Ovary (tissue), 10 donors: ENCODE data around the gene PRSS8. TPM values are rescaled to one million over a fixed set of nuclear protein-coding genes. Genes with fewer than 3 reads are reported as not detected.

ENCODE experiments used
- DNase-seq, 5 donors: peaks; one replicate each; pipeline ENCODE4 v3.0.0-alpha.2; 2019 to 2020
- H3K27ac ChIP-seq, 2 donors: fragments of 200-600 bp; one replicate each; pipeline versions ENCODE4 v1.5.1 to v1.8.0; 2019 to 2022
- H3K27me3 ChIP-seq: fragments of 200-600 bp; one replicate; pipeline ENCODE4 v1.8.0; 2022
- H3K36me3 ChIP-seq: fragments of 200-600 bp; sonication (generic); one replicate; pipeline ENCODE4 v1.5.1; 2019
- H3K4me1 ChIP-seq: one replicate; pipeline ENCODE4 v1.8.1; 2013; ENCODE audit warnings: mild to moderate bottlenecking, moderate library complexity; ENCODE audit not compliant: insufficient read depth
- H3K4me3 ChIP-seq: fragments of 200-600 bp; sonication (generic); one replicate; pipeline ENCODE4 v1.5.1; 2017
- H3K9me3 ChIP-seq, 2 donors: fragments of 200-600 bp in 1 of 2; sonication (generic) in 1 of 2; one replicate each; pipeline versions ENCODE4 v1.5.1 to v1.8.1; 2013 to 2019; ENCODE audit warnings: mild to moderate bottlenecking in 1 of 2, moderate library complexity in 1 of 2
- CTCF ChIP-seq, 3 donors: fragments of 450-650 bp in 2 of 3; fragments of 200-600 bp in 1 of 3; IDR thresholded peaks; one replicate each; pipeline versions ENCODE4 v1.5.1 to v1.8.0; 2016 to 2022; ENCODE audit warnings: antibody characterized with exemption in 3 of 3, mild to moderate bottlenecking in 1 of 3
- EP300 ChIP-seq: sonication (generic); formaldehyde crosslinking; IDR thresholded peaks from one replicate; pipeline ENCODE4 v1.6.1; 2017; ENCODE audit warnings: antibody characterized with exemption
- POLR2A ChIP-seq: fragments of 450-650 bp; IDR thresholded peaks from one replicate; pipeline ENCODE4 v1.6.1; 2017; ENCODE audit warnings: antibody characterized with exemption, mild to moderate bottlenecking, moderate library complexity
- WGBS, 3 donors: extraction: QIAGEN DNeasy Blood & Tissue Kit in 1 of 3; methylation state at CpG; one replicate each; pipeline versions ENCODE4 v1.1.5 to v1.1.7; 2013 to 2017; 5-methylcytosine and 5-hydroxymethylcytosine counted together
- intact Hi-C, 4 donors: fragments of 100-400 bp; cut with DNase I; formaldehyde crosslinking; loops; one replicate each; pipeline versions ENCODE4 v1.11.0 to v1.15.1; 2022 to 2023
- long read RNA-seq, 3 donors: library from polyadenylated mRNA in 2 of 3; unstranded in 2 of 3; transcript quantifications; one replicate each; pipeline ENCODE4 v2.0.0 and lab custom pipeline, GENCODE V29; 2021 to 2026
- polyA plus RNA-seq, 2 donors: library from polyadenylated mRNA; stranded (reverse); fragments of 200-250 nt in 1 of 2; fragments of 350-450 nt in 1 of 2; fragmentation: Illumina TruSeq in 1 of 2; extraction: RNeasy Lipid Tissue Mini Kit (QIAGEN cat#74804) in 1 of 2; gene quantifications; one replicate each; pipeline ENCODE4 v1.2.3, GENCODE V29; 2013 to 2014
- total RNA-seq, 7 donors: library from RNA; depleted of rRNA in 2 of 7; stranded (reverse); fragments of >200 nt in 2 of 7; fragmentation: NEBNext Ultra II Directional in 3 of 7; extraction: Animal tissue kit (Norgen Biotek cat#: 25700) in 3 of 7; gene quantifications; one replicate each; pipeline versions ENCODE4 v1.1.0 to v1.2.4, GENCODE V29; 2016 to 2023
- donor health status: DM: no; HTN: no; CAD: no; lungs with moderate emphysema.
- donor health status: DM: no; HTN: no; CAD: no.
- donor health status: Bipolar disorder and iron deficiency.
- donor health status: DM: yes; HTN: yes; CAD: no.
- donor health status: DM: no; HTN: no; CAD: no.
- donor health status: DM: yes; HTN: yes; CAD: no.

The PRSS8 gene
- total RNA-seq (10 to 100 TPM in 1 of 7 donors, 1 to 10 TPM in 4, not detected in 2; 1.4 to 47.0 (median 2.4) TPM), polyA plus RNA-seq (under 1 TPM in 1 of 2 donors, not detected in 1; 0.05 TPM)
- long read RNA-seq, donor 1: 0 reads
- long read RNA-seq, donor 2: 0 reads
- long read RNA-seq, donor 3, partial matches to known transcripts: 1 of 2 reads
- long read RNA-seq, donor 3, other reads (novel, unspliced or antisense): 1 of 2 reads

- no peaks in the 10 kb centered on the region for H3K36me3 ChIP-seq
- H3K27ac ChIP-seq: no peak within 1 kb of the TSS
- no peaks in the 10 kb centered on the region for H3K27me3 ChIP-seq
- DNase-seq: no peak
- H3K4me1 ChIP-seq: no peaks in the 10 kb centered on the region
- peak within 1 kb of the TSS; percentile 4 for H3K4me3 ChIP-seq
- H3K9me3 ChIP-seq: no peaks in the 10 kb centered on the region
- WGBS, 3 donors: 50 to 55% (median 55%) methylated on average over 21 to 22 of the region's 22 CpGs
- TF ChIP-seq POLR2A (no peak), CTCF (IDR thresholded peaks at IDR 0.05) (no peak), EP300 (no peak)
- intact Hi-C loops: loop anchor here in 1 of 4 donors (10.0 kb wide), 1 partner anchor 49 kb away; the partner anchor contains the start of gene FUS
Measured at GRCh38 chr16:31135535-31136286, at the start of gene PRSS8. PRSS8 (minus strand) TSS chr16:31135727; CDS start chr16:31135498, 229 bp downstream.

- no peaks in the 10 kb centered on the region for H3K27me3 ChIP-seq
- no peaks in the 10 kb centered on the region for H3K36me3 ChIP-seq
- H3K27ac ChIP-seq: no peak overlapping the region
- no peak overlapping the region for H3K4me3 ChIP-seq
- 89% methylated on average over 14 of the region's 14 CpGs for WGBS, 3 donors
- no peaks in the 10 kb centered on the region for H3K9me3 ChIP-seq
- intact Hi-C loops: loop anchor here in 2 of 4 donors (5.0 to 10.0 kb wide), 6 partner anchors 50 to 520 kb away; partner anchors contain the start of genes PRSS53 (in 1 of the 2), PRSS8 (in 1 of the 2) and ZNF843 (in 1 of the 2)
- TF ChIP-seq EP300: no peak
- TF ChIP-seq POLR2A: no peak
- TF ChIP-seq CTCF (IDR thresholded peaks at IDR 0.05): no peak
- H3K4me1 ChIP-seq: peaks cover 16% of the 10 kb centered on the region
- no peak for DNase-seq
Measured at GRCh38 chr16:31184888-31185287, 49.4 kb upstream of the PRSS8 start.

- Histone ChIP-seq H3K36me3 (no peaks in the 10 kb centered on the region), H3K9me3 (no peaks in the 10 kb centered on the region), H3K4me3 (no peak overlapping the region), H3K27ac (no peak overlapping the region), H3K4me1 (peaks cover 16% of the 10 kb centered on the region), H3K27me3 (no peaks in the 10 kb centered on the region)
- WGBS, 3 donors: 52 to 55% (median 52%) methylated on average over 10 of the region's 10 CpGs
- intact Hi-C loops: loop anchor here in 2 of 4 donors (5.0 to 10.0 kb wide), 6 partner anchors 49 to 521 kb away; partner anchors contain the start of genes PRSS53 (in 1 of the 2), PRSS8 (in 1 of the 2) and ZNF843 (in 1 of the 2)
- DNase-seq: no peak
- no peak for TF ChIP-seq CTCF (IDR thresholded peaks at IDR 0.05)
- no peak for TF ChIP-seq EP300
- no peak for TF ChIP-seq POLR2A
Measured at GRCh38 chr16:31183432-31184428, 48.2 kb upstream of the PRSS8 start.

- peak overlapping the region; percentile 78 for H3K4me3 ChIP-seq
- H3K9me3 ChIP-seq: no peaks in the 10 kb centered on the region
- H3K4me1 ChIP-seq: peaks cover 16% of the 10 kb centered on the region
- no peaks in the 10 kb centered on the region for H3K36me3 ChIP-seq
- 14 to 16% (median 15%) methylated on average over 7 of the region's 7 CpGs for WGBS, 3 donors
- TF ChIP-seq CTCF (IDR thresholded peaks at IDR 0.05): no peak
- no peak for TF ChIP-seq EP300
- TF ChIP-seq POLR2A: no peak
- intact Hi-C loops: loop anchor here in 2 of 4 donors (5.0 to 10.0 kb wide), 6 partner anchors 48 to 522 kb away; partner anchors contain the start of genes PRSS53 (in 1 of the 2), PRSS8 (in 1 of the 2) and ZNF843 (in 1 of the 2)
- H3K27me3 ChIP-seq: no peaks in the 10 kb centered on the region
- DNase-seq: no peak
- no peak overlapping the region for H3K27ac ChIP-seq
Measured at GRCh38 chr16:31182391-31182790, 46.9 kb upstream of the PRSS8 start.
